DMS114 treated with DMSO at 0.1 percent for 48 hours (cell line): Measurements from ENCODE around the gene FAM174C.

Source experiments
- DNase-seq: peaks from one replicate; lab custom pipeline; 2025; ENCODE audit not compliant: unreplicated experiment; lab: John Stamatoyannopoulos, UW

The FAM174C gene

GRCh38 chr19:1249990-1250436 is 25.3 kb upstream of the FAM174C start:
- DNase-seq: no peak

GRCh38 chr19:1250437-1251260 is 24.7 kb upstream of the FAM174C start:
- no peak for DNase-seq

GRCh38 chr19:1251330-1252220 is 23.8 kb upstream of the FAM174C start:
- no peak for DNase-seq

GRCh38 chr19:1252221-1252820 is 23.0 kb upstream of the FAM174C start:
- DNase-seq: no peak

GRCh38 chr19:1252821-1253513 is 22.4 kb upstream of the FAM174C start:
- no peak for DNase-seq

GRCh38 chr19:1253514-1254080 is 21.7 kb upstream of the FAM174C start:
- no peak for DNase-seq

GRCh38 chr19:1254081-1254527 is 21.2 kb upstream of the FAM174C start:
- DNase-seq: no peak

GRCh38 chr19:1254530-1255185 is 20.7 kb upstream of the FAM174C start:
- DNase-seq: no peak

GRCh38 chr19:1255186-1256161 is 19.9 kb upstream of the FAM174C start:
- DNase-seq: no peak

GRCh38 chr19:1256646-1257474 is 18.5 kb upstream of the FAM174C start:
- DNase-seq: no peak

GRCh38 chr19:1257475-1258162 is 17.7 kb upstream of the FAM174C start:
- no peak for DNase-seq

- DNase-seq: no peak
Observed at GRCh38 chr19:1258163-1258492, 17.2 kb upstream of the FAM174C start.

GRCh38 chr19:1258707-1259205 is 16.6 kb upstream of the FAM174C start:
- no peak for DNase-seq

GRCh38 chr19:1259206-1259875 is 16.0 kb upstream of the FAM174C start:
- DNase-seq: no peak

- DNase-seq: no peak
Observed at GRCh38 chr19:1259876-1260748, 15.2 kb upstream of the FAM174C start.
